Endometrial microvascular endothelial cells (primary cell): ENCODE results near the gene FRMD3. TPM values are rescaled to one million over a fixed set of nuclear protein-coding genes. Genes with fewer than 3 reads are reported as not detected.

Experiments
- in situ Hi-C: cut with HindIII; loops from 2 replicates; pipeline ENCODE4 v1.10.0; 2017; ENCODE audit warnings: low sequenced_read_pairs, low pct_unique_long_range_greater_than_20kb; ENCODE audit errors: inconsistent ontology term
- total RNA-seq: library from RNA; depleted of rRNA; stranded (reverse); fragments of >200 nt; gene quantifications from one replicate; pipeline ENCODE4 v1.2.3, GENCODE V29; 2015; ENCODE audit errors: inconsistent ontology term

FRMD3 gene
- total RNA-seq, 1 donor from 2014 or later: 0.74 TPM

DNA sequence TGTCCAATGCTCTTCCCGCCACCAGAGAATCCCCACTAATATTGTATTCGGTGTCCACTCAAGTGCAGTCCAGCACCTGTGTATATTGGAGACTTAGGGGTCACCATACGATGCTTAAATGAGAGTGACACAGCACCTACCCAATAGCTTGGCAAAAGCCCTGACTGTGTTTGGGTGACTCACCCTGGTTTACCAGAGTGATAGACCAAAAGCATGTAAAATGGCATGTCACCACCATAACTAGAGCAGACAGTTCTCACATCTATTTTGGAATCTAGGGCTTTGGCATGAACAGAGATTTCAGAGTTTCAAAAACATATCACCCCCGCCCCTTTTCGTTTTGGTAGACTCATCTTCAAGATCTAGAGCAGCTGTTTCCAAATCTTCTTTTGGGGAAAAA is 257.9 kb downstream of the FRMD3 start:
- in situ Hi-C loops: no loop called here

DNA sequence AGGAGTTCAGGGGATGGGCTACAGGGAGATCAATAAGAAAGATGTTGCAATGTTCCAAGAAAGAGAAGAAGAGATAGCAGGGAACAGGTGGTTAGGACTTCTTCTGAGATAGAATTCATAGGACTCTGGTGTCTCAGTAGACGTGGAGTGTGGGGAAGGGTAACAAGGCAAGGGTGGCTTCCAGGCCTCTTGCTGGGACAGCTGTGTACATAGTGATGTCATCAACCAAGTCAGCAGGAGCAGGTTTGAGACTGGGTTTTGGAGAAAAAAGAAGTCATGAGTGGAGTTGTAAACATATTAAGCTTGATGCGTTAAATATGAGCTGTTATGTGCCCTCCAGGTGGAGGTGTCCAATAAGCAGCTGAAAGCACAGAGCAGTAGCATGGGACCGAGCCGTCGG is 263.4 kb downstream of the FRMD3 start:
- in situ Hi-C loops: no loop called here

DNA sequence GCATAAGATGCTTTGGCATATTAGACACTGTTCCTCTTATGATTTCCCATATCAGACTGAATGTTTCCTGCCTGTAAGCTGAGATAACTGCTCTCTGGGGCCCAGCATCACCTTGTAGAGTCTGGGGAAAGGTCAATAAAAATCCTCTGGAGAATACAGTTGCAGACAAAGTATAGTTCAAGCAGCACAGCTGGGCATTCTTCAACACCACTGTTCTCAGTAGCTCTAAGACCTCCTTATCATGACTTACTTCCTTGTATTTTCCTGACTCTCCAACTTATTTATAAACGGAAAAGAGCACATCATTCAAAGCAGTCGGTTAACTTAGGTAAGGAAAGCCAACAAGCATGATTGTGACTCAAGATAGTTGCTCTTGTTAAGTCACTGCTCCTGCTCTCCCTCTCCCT is 266.5 kb downstream of the FRMD3 start:
- in situ Hi-C loops: no loop called here

- in situ Hi-C loops: no loop called here
These were observed 268.1 kb downstream of the FRMD3 start for GRCh38 chr9:83270116-83270515.

DNA sequence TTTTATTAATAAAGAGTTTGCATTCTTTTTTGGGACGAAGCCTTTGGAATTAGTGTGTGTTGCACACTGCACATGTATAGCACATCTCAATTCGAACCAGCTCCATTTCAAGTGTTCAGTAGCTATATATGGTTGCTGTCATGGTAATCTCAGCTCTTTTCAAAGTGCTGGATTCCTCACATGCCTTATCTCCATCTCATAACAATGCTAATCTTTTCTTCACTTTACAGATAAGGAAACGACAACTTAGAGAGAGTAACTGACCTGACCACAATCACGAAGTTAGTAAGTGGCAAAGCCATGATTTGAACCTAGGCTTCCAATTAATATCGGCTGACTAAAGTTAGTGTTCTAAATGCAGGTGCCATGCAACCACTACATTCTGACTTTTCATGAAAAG is 270.5 kb downstream of the FRMD3 start:
- in situ Hi-C loops: no loop called here

DNA sequence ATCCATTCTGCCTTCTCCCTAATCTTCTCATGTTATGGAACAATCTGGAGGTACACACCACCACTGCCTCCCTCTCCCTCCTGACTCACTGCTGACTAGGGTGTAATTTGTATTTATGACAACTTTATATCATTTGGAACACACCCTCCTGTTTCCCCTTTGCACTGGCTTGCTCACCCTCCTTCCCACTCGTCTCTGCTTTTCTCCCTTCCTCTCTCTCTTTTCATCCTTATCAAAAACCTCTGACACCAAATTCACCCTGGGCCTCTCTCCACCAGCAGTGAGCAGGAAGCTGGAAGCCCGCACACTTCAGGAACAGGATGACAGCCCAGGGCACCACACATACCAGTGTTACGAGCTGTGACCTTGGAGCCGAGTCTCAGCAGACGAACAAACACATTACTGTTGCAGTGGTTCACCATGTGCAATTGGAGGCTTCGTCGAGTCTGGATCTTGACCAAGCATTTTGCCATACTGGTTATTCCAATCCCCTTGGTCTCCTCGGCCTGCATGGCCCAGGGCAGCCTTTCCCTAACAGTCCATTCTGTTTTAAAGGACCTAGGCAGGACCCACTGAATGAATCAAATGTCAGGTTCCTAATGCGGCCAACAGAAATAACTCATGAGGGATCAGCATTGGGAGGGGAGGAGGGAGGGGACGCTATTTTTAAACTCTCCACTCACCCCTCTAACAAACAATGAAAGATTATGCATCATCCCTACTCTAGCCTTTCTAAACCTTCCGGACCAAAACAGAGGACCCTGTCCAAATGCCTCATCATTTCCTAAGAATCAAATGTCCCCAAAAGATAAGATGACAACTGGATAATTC is 271.3 kb downstream of the FRMD3 start:
- in situ Hi-C loops: no loop called here

GRCh38 chr9:83266331-83266665 is 271.9 kb downstream of the FRMD3 start:
- in situ Hi-C loops: no loop called here

- in situ Hi-C loops: no loop called here
These were observed 273.9 kb downstream of the FRMD3 start for GRCh38 chr9:83264315-83264714.

DNA sequence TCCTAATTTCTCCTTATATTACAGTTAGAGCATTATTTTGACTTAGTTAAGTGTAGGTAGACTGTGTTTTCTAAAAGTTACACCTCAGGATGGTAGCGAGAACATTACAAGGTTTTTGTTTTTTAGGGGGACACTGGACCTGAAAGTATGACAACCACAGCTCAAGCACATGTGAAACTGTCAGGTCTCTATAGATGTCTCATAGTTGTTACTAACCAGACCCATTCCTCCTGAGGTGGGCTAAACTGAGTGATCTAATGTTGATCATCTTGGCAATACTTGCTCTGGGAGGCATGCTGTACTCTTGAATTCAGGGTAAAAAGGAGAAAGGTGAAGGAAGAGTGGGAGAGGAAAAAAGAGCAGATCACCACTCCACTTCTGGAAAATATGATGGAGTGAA is 278.6 kb downstream of the FRMD3 start:
- in situ Hi-C loops: no loop called here

- in situ Hi-C loops: no loop called here
These were observed 280.0 kb downstream of the FRMD3 start for GRCh38 chr9:83257937-83258891.

GRCh38 chr9:83247732-83248131 is 290.5 kb downstream of the FRMD3 start:
- in situ Hi-C loops: no loop called here

DNA sequence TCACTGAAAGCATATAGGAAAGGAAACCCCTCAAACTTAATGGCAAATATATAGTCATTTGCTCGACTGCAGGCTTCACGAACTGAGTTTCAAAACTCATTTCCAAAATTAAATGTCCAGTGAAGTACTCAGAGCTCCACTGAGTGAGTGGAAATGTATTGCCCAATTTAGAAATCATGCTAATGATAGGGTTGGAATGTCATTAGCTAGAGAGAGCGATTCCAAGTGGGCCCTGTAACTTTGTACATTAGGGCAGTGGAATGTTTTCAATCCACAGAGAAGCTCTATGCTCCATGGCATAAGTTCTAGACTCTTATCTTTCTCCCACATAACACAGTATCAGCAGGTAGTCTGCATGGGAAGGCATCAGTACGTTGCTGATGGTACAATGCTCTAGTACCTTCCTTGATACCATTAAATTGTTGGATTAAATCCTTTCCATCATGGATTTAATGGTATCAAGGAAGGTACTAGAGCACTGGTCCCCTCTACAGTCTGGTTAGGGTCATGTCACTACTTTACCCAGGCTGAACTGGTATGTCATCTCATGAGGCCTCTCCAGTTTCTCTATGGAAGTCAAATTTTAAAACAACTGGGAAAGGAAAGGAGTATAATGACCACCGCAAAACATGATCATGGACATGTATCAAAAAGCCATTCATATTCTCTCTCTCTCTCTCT is 292.1 kb downstream of the FRMD3 start:
- in situ Hi-C loops: no loop called here

- in situ Hi-C loops: no loop called here
These were observed 296.1 kb downstream of the FRMD3 start for GRCh38 chr9:83242066-83242465.

- in situ Hi-C loops: no loop called here
These were observed 297.5 kb downstream of the FRMD3 start for GRCh38 chr9:83240671-83241070.

- in situ Hi-C loops: no loop called here
These were observed 298.5 kb downstream of the FRMD3 start for GRCh38 chr9:83239747-83240146.

- in situ Hi-C loops: no loop called here
These were observed 299.1 kb downstream of the FRMD3 start for GRCh38 chr9:83238871-83239640.

GRCh38 chr9:83236029-83236696 is 302.0 kb downstream of the FRMD3 start:
- in situ Hi-C loops: no loop called here

DNA sequence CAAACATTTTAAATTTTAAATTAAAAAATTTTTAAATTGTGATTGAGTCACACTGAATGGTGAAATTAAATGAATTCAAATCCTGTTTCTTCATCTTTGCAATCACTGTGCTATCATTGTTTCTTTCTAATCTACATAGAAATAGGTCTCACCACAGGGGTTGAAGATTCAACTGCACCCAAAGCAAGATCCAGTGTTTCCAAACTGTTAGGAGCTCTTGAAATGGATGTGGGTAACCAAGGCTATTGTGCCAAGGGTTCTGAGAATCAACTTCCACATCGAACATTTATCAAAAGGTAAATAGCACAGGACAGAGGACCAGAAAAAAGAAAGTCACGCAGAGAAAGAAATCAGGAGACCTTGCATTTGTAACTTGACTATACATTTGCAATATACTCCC is 302.7 kb downstream of the FRMD3 start:
- in situ Hi-C loops: no loop called here
